ENCODE measurements around the gene BTBD3. TPM values are rescaled to one million over a fixed set of nuclear protein-coding genes. Genes with fewer than 3 reads are reported as not detected.

The BTBD3 gene
- total RNA-seq, 1 donor from 2014 or later: 35.1 TPM

- no peak for DNase-seq (ENCODE audit: low read depth)
- TF ChIP-seq CTCF (conservative IDR thresholded peaks at IDR 0.05; ENCODE audit: low read depth, low read length): no peak
- no peak overlapping the region for H3K4me3 ChIP-seq (ENCODE audit: low read depth, low read length)
Measured at GRCh38 chr20:11924923-11925322, 7.2 kb downstream of the BTBD3 start.

GRCh38 chr20:11926292-11926998, 8.8 kb downstream of the BTBD3 start:
- no peak for TF ChIP-seq CTCF (conservative IDR thresholded peaks at IDR 0.05; ENCODE audit: low read depth, low read length)
- H3K4me3 ChIP-seq (ENCODE audit: low read depth, low read length): no peak overlapping the region
- DNase-seq (ENCODE audit: low read depth): no peak

- no peak for DNase-seq (ENCODE audit: low read depth)
- no peak overlapping the region for H3K4me3 ChIP-seq (ENCODE audit: low read depth, low read length)
Measured at GRCh38 chr20:11929947-11930346, 12.3 kb downstream of the BTBD3 start.

GRCh38 chr20:11935212-11936154, 17.8 kb downstream of the BTBD3 start:
- no peak for DNase-seq (ENCODE audit: low read depth)
- H3K4me3 ChIP-seq (ENCODE audit: low read depth, low read length): no peak overlapping the region
- TF ChIP-seq CTCF (conservative IDR thresholded peaks at IDR 0.05; ENCODE audit: low read depth, low read length): no peak

More at GRCh38 chr20:11929947-11930346, 12.3 kb downstream of the BTBD3 start:
- TF ChIP-seq CTCF (conservative IDR thresholded peaks at IDR 0.05; ENCODE audit: low read depth, low read length): no peak

GRCh38 chr20:11936157-11936556, 18.5 kb downstream of the BTBD3 start:
- TF ChIP-seq CTCF (conservative IDR thresholded peaks at IDR 0.05; ENCODE audit: low read depth, low read length): no peak
- H3K4me3 ChIP-seq (ENCODE audit: low read depth, low read length): no peak overlapping the region
- DNase-seq (ENCODE audit: low read depth): no peak

GRCh38 chr20:11937230-11937629, 19.5 kb downstream of the BTBD3 start:
- TF ChIP-seq CTCF (conservative IDR thresholded peaks at IDR 0.05; ENCODE audit: low read depth, low read length): no peak
- no peak for DNase-seq (ENCODE audit: low read depth)
- no peak overlapping the region for H3K4me3 ChIP-seq (ENCODE audit: low read depth, low read length)
